WI38 (cell line): Measurements from ENCODE around the gene PTPN11.
"Not testable (repeated sequence)": the region's sequence is repeated elsewhere in the genome, so short reads cannot be mapped to it uniquely, and the experiment has no call there.

ENCODE experiments used
- H3K4me3 ChIP-seq: 2 replicates; pipeline ENCODE4 v1.5.1; 2011; ENCODE audit warnings: low read depth, mild to moderate bottlenecking, control low read depth, low read length
- TF ChIP-seq, protein P1 (sequence below): IDR thresholded peaks from 2 replicates; pipeline ENCODE4 v1.5.1; 2012; ENCODE audit warnings: low read depth, mild to moderate bottlenecking, control low read depth, low read length

PTPN11 gene

DNA sequence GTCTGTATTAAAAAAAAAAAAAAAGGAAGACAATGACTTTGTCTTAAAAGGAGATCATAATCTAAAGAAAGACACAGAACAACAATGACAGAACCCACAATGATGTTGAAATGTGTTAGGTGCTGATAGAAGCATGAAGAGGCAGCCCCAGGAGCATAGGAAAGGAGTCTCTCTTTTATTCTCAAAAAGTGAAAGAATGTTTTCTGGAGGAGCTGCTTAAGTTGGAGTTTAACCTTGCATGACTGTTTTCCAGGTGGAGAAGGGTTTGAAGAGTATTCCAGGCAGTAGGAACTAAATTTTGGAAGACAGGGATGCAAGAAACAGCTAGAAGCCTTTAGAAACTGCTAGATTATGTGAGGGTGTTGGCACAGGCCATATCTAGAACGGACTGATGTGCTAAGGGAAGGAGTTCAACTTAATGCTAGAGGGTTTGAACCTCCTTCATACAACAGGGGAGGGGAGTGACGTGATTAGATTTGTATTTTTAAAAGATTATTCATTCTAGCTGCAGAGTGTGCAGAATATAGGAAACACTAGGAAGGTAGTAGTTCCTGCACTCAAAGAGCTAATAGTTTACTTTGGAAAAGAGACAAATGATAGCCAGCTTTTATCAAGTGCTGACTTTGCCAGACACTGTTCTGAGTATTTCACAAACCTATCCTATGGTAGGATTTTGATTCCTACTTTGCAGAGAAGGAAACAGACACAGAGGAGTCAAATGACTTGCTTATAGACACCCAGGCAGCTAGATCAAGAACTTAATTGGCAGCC lies 4.7 kb upstream of the PTPN11 start:
- no peak overlapping the region for H3K4me3 ChIP-seq

DNA sequence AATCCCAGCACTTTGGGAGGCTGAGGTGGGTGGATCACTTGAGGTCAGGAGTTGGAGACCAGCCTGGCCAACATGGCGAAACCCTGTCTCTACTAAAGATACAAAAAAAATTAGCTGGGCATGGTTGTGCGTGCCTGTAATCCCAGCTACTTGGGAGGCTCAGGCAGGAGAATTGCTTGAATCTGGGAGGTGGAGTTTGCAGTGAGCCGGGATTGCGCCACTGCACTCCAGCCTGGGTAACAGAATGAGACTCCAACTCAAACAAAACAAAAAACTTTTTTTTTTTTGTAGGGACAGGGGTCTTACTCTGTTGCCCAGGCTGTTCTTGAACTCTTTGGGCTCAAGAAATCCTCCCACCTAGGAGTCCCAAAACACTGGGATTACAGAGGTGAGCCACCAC lies 3.3 kb upstream of the PTPN11 start:
- not testable (repeated sequence) for H3K4me3 ChIP-seq

More for the DNA sequence above, 4.7 kb upstream of the PTPN11 start:
- TF ChIP-seq, protein P1, sequence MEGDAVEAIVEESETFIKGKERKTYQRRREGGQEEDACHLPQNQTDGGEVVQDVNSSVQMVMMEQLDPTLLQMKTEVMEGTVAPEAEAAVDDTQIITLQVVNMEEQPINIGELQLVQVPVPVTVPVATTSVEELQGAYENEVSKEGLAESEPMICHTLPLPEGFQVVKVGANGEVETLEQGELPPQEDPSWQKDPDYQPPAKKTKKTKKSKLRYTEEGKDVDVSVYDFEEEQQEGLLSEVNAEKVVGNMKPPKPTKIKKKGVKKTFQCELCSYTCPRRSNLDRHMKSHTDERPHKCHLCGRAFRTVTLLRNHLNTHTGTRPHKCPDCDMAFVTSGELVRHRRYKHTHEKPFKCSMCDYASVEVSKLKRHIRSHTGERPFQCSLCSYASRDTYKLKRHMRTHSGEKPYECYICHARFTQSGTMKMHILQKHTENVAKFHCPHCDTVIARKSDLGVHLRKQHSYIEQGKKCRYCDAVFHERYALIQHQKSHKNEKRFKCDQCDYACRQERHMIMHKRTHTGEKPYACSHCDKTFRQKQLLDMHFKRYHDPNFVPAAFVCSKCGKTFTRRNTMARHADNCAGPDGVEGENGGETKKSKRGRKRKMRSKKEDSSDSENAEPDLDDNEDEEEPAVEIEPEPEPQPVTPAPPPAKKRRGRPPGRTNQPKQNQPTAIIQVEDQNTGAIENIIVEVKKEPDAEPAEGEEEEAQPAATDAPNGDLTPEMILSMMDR, result no peak

DNA sequence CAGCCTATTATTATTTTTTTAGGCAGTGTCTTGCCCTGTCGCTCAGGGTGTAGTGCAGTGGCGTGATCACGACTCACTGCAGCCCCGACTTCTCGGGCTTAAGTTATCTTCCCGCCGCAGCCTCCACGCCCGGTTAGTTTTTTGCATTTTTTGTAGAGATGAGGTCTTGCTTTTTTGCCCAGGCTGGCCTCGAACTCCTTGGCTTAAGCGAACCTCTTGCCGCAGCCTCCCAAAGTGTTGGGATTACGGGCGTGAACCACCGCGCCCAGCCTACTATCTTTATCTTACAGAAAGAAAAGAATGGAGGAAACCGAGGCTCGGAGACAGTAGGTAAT lies 507 bp upstream of the PTPN11 start:
- H3K4me3 ChIP-seq, result peak overlapping the region; percentile 93
- TF ChIP-seq, protein P1, result no peak

DNA sequence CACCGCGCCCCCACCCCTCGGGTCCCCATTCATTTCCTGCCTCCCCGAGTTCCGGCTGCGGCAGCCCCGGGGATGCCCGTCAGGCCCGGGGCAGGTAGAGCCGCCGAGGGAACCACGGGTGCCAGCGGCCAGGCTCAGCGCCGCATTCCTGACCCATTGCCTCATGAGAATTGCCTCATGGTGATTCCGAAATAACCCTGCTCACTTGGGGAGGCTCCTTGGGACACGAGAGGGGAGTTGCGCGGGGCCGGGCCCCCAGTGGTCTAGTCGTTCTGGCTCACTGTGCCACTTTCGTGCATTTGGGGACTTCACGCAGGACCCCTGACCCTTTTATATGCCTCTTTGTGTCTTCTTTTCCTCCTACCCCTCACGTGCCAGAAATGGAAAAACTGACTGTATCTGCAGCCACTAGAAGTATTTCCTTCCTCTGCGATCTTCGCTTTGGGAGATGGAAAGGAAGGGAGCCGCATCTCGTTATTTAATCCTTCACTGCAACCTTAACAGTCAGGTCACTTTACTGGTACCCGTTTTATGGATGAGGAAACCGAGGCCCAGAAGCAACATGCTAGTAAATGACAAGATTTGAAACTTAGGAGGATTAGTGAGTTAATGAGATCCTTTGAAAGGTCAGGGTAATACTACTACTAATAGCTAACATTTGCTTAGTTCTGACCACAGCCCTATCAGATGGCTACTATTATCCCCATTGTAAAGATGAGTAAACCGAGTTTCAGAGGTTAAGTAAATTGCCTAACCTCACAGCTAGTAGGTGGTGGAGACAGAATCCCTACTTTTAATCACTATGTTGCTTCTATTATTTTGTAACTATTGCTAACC lies 768 bp downstream of the PTPN11 start:
- peak overlapping the region; percentile 93 for H3K4me3 ChIP-seq
- TF ChIP-seq, protein P1, result no peak; the same call in 1 of the 2 replicates

DNA sequence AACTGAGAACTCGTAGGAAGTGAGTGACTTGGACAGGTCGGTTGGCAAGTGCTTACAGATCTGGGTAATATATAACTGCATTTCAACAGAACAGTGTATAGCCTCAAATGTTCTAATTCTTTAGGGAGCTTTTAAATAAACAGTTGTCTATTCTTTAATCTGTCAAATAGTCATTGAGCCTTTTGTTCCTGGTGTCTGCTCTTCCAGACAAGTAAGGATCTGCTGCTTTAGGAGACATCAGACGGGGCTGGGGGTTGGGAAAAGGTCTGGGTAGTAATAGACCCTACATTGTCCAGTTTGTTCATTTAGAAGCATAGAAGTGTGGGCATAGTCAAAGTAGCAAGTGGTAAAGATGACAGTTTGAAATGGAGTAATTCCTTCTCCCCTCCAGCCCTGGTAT lies 2.0 kb downstream of the PTPN11 start:
- TF ChIP-seq, protein P1, result no peak
- H3K4me3 ChIP-seq, result no peak overlapping the region

DNA sequence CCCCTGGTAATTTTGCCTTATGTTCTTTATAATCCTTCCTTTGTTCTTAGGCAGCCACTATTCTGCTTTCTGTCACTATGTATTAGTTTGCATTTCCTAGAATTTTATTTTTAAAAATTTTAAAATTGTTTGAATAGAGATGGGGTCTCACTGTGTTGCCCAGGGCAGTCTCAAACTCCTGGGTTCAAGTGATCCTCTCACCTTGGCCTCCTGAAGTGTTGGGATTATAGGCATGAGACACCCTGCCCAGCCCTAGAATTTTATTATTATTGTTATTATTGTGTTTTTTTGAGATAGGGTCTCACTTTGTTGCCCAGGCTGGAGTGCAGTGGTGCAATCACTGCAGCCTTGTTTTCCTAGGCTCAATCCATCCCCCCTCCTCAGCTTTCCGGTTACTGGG lies 2.6 kb downstream of the PTPN11 start:
- TF ChIP-seq, protein P1, result no peak
- H3K4me3 ChIP-seq, result no peak overlapping the region

DNA sequence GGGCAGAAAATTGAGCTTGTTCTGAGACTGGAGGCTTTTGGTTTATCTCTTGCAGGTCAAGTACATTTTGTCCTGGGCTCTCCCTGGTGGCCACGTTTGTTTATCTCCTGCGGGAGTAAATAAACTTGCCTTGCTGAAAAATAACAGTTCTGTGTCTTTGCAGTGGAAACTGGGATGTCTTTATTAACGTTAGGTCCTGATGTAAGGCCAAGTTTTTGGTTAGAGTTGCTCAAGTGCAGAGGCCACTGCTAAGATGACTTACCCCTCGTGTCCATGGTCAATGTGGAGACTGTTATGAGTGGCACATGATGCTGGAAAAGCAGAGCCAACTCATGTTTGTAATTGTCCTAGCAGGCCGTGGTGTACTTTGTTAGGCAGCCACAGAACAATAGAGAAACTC lies 3.8 kb downstream of the PTPN11 start:
- no peak overlapping the region for H3K4me3 ChIP-seq
- TF ChIP-seq, protein P1, result no peak
